H1 (cell line): Measurements from ENCODE around the gene TMEM223. TPM values are rescaled to one million over a fixed set of nuclear protein-coding genes. Genes with fewer than 3 reads are reported as not detected.
A peak's percentile ranks its signal among the peaks of the same experiment; 100 is the strongest.

Experiments
- CTCF ChIA-PET: fragments of 300-600 bp; sonication (Branson Sonifier 250); formaldehyde crosslinking; loops from one replicate; lab custom pipeline; 2021; ENCODE audit not compliant: partially characterized antibody; lab: Charles Lee
- POLR2A ChIA-PET: fragments of 300-600 bp; sonication (Branson Sonifier 250); formaldehyde crosslinking; loops from one replicate; lab custom pipeline; 2021; ENCODE audit warnings: inconsistent platforms; ENCODE audit not compliant: partially characterized antibody; lab: Charles Lee
- DNase-seq, 2 experiments: peaks; one replicate each; pipeline versions ENCODE4 v3.0.0 to v3.0.0-alpha.2; 2010 to 2022; ENCODE audit warnings: low spot score in 2 of 2, low read depth in 1 of 2, mixed read lengths in 1 of 2
- FAIRE-seq: peaks from 2 replicates; lab custom pipeline; 2011; peaks lifted over from hg19 to GRCh38; lab: Jason Lieb, UNC
- H2AFZ ChIP-seq: 2 replicates; pipeline ENCODE4 v1.8.1; 2012; ENCODE audit warnings: low read length, inconsistent platforms
- H2AK5ac ChIP-seq: 2 replicates; pipeline ENCODE4 v1.6.1; 2013; ENCODE audit warnings: low read depth, low read length
- H2BK120ac ChIP-seq: replicated peaks from 2 replicates; pipeline ENCODE3; 2013; ENCODE audit warnings: low read depth, low read length, inconsistent platforms
- H2BK12ac ChIP-seq: 2 replicates; pipeline ENCODE4 v1.6.1; 2013; ENCODE audit warnings: low read depth, low read length
- H2BK15ac ChIP-seq: 2 replicates; pipeline ENCODE4 v1.6.1; 2013; ENCODE audit warnings: low read length
- H2BK20ac ChIP-seq: 2 replicates; pipeline ENCODE4 v1.6.1; 2013; ENCODE audit warnings: low read length
- H2BK5ac ChIP-seq: 2 replicates; pipeline ENCODE4 v1.6.1; 2013; ENCODE audit warnings: low read depth, low read length
- H3K14ac ChIP-seq: 2 replicates; pipeline ENCODE4 v1.6.1; 2013; ENCODE audit warnings: inconsistent platforms; ENCODE audit not compliant: insufficient read length
- H3K18ac ChIP-seq: 2 replicates; pipeline ENCODE4 v1.6.1; 2013; ENCODE audit warnings: low read length; ENCODE audit errors: extremely low read depth
- H3K23ac ChIP-seq: 2 replicates; pipeline ENCODE4 v1.6.1; 2013; ENCODE audit warnings: inconsistent platforms; ENCODE audit not compliant: insufficient read length
- H3K23me2 ChIP-seq: 2 replicates; pipeline ENCODE4 v1.6.1; 2013; ENCODE audit warnings: low read depth, low read length
- H3K27ac ChIP-seq: 2 replicates; pipeline ENCODE4 v1.6.1; 2011; ENCODE audit warnings: low read depth, low read length, inconsistent platforms
- H3K27me3 ChIP-seq, 4 experiments: replicated peaks in 1 of 4; 1 replicate in 1 of 4; 2 replicates in 3 of 4; pipeline versions ENCODE4 v1.6.1 to v1.8.1; 2011 to 2013; ENCODE audit warnings: low read length in 3 of 4, mild to moderate bottlenecking in 3 of 4, inconsistent platforms in 2 of 4, mixed read lengths in 2 of 4, moderate library complexity in 1 of 4; ENCODE audit not compliant: control insufficient read depth in 3 of 4, insufficient read depth in 3 of 4; ENCODE audit errors: extremely low read depth in 1 of 4
- H3K36me3 ChIP-seq, 4 experiments: 2 replicates each; pipeline versions ENCODE4 v1.6.1 to v1.8.1; 2011 to 2013; ENCODE audit warnings: mild to moderate bottlenecking in 4 of 4, low read length in 3 of 4, moderate library complexity in 2 of 4, control low read depth in 1 of 4, inconsistent platforms in 1 of 4; ENCODE audit not compliant: insufficient read depth in 4 of 4, control insufficient read depth in 2 of 4
- H3K4ac ChIP-seq: replicated peaks from 2 replicates; pipeline ENCODE3; 2013; ENCODE audit warnings: low read length, low read depth, mixed read lengths, inconsistent platforms; ENCODE audit not compliant: insufficient read length
- H3K4me1 ChIP-seq, 4 experiments: replicated peaks in 1 of 4; 1 replicate in 1 of 4; 2 replicates in 3 of 4; pipeline versions ENCODE4 v1.6.1 to v1.8.1; 2011 to 2013; ENCODE audit warnings: low read length in 3 of 4, inconsistent platforms in 2 of 4, mixed read lengths in 1 of 4; ENCODE audit not compliant: insufficient read depth in 4 of 4, control insufficient read depth in 3 of 4
- H3K4me2 ChIP-seq, 2 experiments: 2 replicates each; pipeline versions ENCODE4 v1.6.1 to v1.8.1; 2011 to 2013; ENCODE audit warnings: low read depth in 2 of 2, low read length in 2 of 2, control low read depth in 1 of 2, inconsistent platforms in 1 of 2, mild to moderate bottlenecking in 1 of 2; ENCODE audit not compliant: insufficient read depth in 1 of 2
- H3K4me3 ChIP-seq, 4 experiments: fragments of 200-600, 300-600 bp in 1 of 4; sonication (generic), shearing (Covaris generic), sonication (Bioruptor Twin) in 1 of 4; 2 replicates each; pipeline versions ENCODE4 v1.5.1 to v1.8.1; 2011 to 2016; ENCODE audit warnings: low read length in 4 of 4, low read depth in 3 of 4, control low read depth in 2 of 4, inconsistent platforms in 2 of 4, mild to moderate bottlenecking in 2 of 4, mixed read lengths in 1 of 4, moderate library complexity in 1 of 4; ENCODE audit not compliant: insufficient read depth in 2 of 4; ENCODE audit errors: extremely low read depth in 1 of 4
- H3K56ac ChIP-seq: replicated peaks from 2 replicates; pipeline ENCODE3; 2013; ENCODE audit warnings: low read depth, mild to moderate bottlenecking, mixed read lengths, low read length, inconsistent platforms; ENCODE audit not compliant: insufficient read length
- H3K79me1 ChIP-seq: 2 replicates; pipeline ENCODE4 v1.6.1; 2013; ENCODE audit warnings: low read depth, low read length, control low read depth
- H3K79me2 ChIP-seq, 2 experiments: 2 replicates each; pipeline versions ENCODE4 v1.6.1 to v1.8.1; 2012 to 2013; ENCODE audit warnings: low read length in 2 of 2, mild to moderate bottlenecking in 2 of 2, inconsistent platforms in 1 of 2; ENCODE audit not compliant: insufficient read depth in 2 of 2, control insufficient read depth in 1 of 2
- H3K9ac ChIP-seq, 4 experiments: replicated peaks in 1 of 4; 1 replicate in 1 of 4; 2 replicates in 3 of 4; pipeline versions ENCODE4 v1.6.1 to v1.8.1; 2011 to 2013; ENCODE audit warnings: low read depth in 3 of 4, low read length in 3 of 4, control low read depth in 2 of 4, mild to moderate bottlenecking in 2 of 4, moderate library complexity in 2 of 4, inconsistent platforms in 1 of 4; ENCODE audit errors: extremely low read depth in 1 of 4
- H3K9me3 ChIP-seq, 2 experiments: 2 replicates each; pipeline versions ENCODE4 v1.6.1 to v1.8.1; 2012 to 2013; ENCODE audit warnings: mild to moderate bottlenecking in 2 of 2, moderate library complexity in 2 of 2, control low read depth in 1 of 2, inconsistent platforms in 1 of 2, low read depth in 1 of 2, low read length in 1 of 2, mixed read lengths in 1 of 2; ENCODE audit not compliant: insufficient read depth in 2 of 2
- H4K20me1 ChIP-seq, 2 experiments: replicated peaks in 1 of 2; 2 replicates each; pipeline versions ENCODE3 to v1.8.1; 2011 to 2013; ENCODE audit warnings: inconsistent platforms in 2 of 2, low read length in 2 of 2, mild to moderate bottlenecking in 1 of 2; ENCODE audit not compliant: insufficient read depth in 2 of 2, control insufficient read depth in 1 of 2
- H4K5ac ChIP-seq: 2 replicates; pipeline ENCODE4 v1.6.1; 2013; ENCODE audit warnings: low read length, low read depth, mixed read lengths, inconsistent platforms; ENCODE audit not compliant: insufficient read length
- H4K8ac ChIP-seq: 2 replicates; pipeline ENCODE4 v1.8.0; 2013; ENCODE audit warnings: mild to moderate bottlenecking, moderate library complexity, low read length, inconsistent platforms; ENCODE audit not compliant: insufficient read depth; ENCODE audit errors: extremely low read depth
- H4K91ac ChIP-seq: replicated peaks from 2 replicates; pipeline ENCODE3; 2013; ENCODE audit warnings: low read length, mixed read lengths, inconsistent platforms; ENCODE audit not compliant: insufficient read length
- BRCA1 ChIP-seq: IDR thresholded peaks from 2 replicates; pipeline ENCODE4 v1.6.1; 2012; ENCODE audit warnings: low read depth, low read length, improper control_type of control experiment
- HDAC2 ChIP-seq, 2 experiments: fragments of 300-600 bp in 1 of 2; sonication (generic) in 1 of 2; IDR thresholded peaks; 2 replicates each; pipeline ENCODE4 v1.6.1; 2011 to 2012; ENCODE audit warnings: low read depth in 2 of 2, low read length in 2 of 2, mild to moderate bottlenecking in 2 of 2, moderate library complexity in 2 of 2, borderline replicate concordance in 1 of 2, inconsistent platforms in 1 of 2
- JUN ChIP-seq: IDR thresholded peaks from 2 replicates; pipeline ENCODE4 v1.6.1; 2011; ENCODE audit warnings: low read depth, mild to moderate bottlenecking, improper control_type of control experiment, low read length
- KDM5A ChIP-seq: fragments of 200-600 bp; IDR thresholded peaks from 2 replicates; pipeline ENCODE4 v1.7.1; 2012; ENCODE audit warnings: mild to moderate bottlenecking, low read length, inconsistent platforms, mixed read lengths
- RAD21 ChIP-seq, 2 experiments: IDR thresholded peaks in 1 of 2; conservative IDR thresholded peaks in 1 of 2; 2 replicates each; pipeline ENCODE4 v1.6.1; 2011; ENCODE audit warnings: low read depth in 2 of 2, low read length in 2 of 2, improper control_type of control experiment in 1 of 2, inconsistent platforms in 1 of 2, mild to moderate bottlenecking in 1 of 2, moderate library complexity in 1 of 2
- TBP ChIP-seq: IDR thresholded peaks from 2 replicates; pipeline ENCODE4 v1.6.1; 2011; ENCODE audit warnings: low read depth, low read length, improper control_type of control experiment
- WGBS, 2 experiments: shearing (Covaris generic) in 1 of 2; methylation state at CpG; one replicate each; pipeline versions ENCODE4 v1.1.6 to v1.1.7; 2013 to 2015; ENCODE audit warnings: low lambda C conversion rate in 2 of 2, mixed read lengths in 2 of 2, inconsistent platforms in 1 of 2, low coverage in 1 of 2, missing lambda C conversion rate in 1 of 2; ENCODE audit not compliant: insufficient replicate concordance in 2 of 2, insufficient coverage in 1 of 2, insufficient read length in 1 of 2; ENCODE audit errors: extremely low coverage in 1 of 2, missing lambda C conversion rate in 1 of 2; 5-methylcytosine and 5-hydroxymethylcytosine counted together
- polyA plus RNA-seq, 7 experiments: library from polyadenylated mRNA; depleted of rRNA in 3 of 7; stranded (reverse) in 5 of 7; unstranded in 2 of 7; fragments of >200 nt in 5 of 7; fragments of 200-250 nt in 2 of 7; gene quantifications; 1 replicate in 5 of 7; 2 replicates in 1 of 7; 4 replicates in 1 of 7; pipeline versions ENCODE4 v1.2.1 to v1.2.3, GENCODE V29; 2011 to 2013; ENCODE audit warnings: missing spikeins in 2 of 7, mixed read lengths in 2 of 7
- total RNA-seq: library from RNA; stranded (reverse); fragmentation: NEBNext Ultra II Directional; extraction: Animal tissue kit (Norgen Biotek cat#: 25700); gene quantifications from 2 replicates; pipeline ENCODE4 v1.2.1, GENCODE V29; 2021
- TF ChIP-seq, protein P1 (sequence below): IDR thresholded peaks from 2 replicates; pipeline ENCODE4 v1.6.1; 2012; ENCODE audit warnings: inconsistent platforms

TMEM223 gene
- total and polyA plus RNA-seq, 2 of the 8 experiments (the other 6 are each of a cell fraction or from before 2014, with no cell fraction given), result 22.9 to 64.1 TPM

DNA sequence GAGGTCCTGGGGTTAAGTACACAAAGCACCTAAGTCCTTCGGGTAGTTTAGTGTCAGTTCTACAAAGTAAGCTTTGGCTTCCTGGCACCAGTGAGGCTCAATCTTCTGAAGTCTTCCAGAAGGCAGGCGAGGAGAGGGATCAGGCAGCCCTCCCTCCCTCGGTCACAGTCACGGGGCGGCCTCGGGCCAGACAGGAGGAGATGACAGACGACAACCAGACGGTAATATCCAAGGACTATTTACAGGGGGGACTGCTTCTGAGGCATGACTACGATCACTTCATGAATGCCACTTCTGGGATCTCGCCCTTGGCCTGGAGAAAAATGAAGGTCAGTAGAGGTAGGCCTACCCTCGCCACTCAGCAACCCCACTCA lies 383 bp upstream of the TMEM223 start:
- Histone ChIP-seq H3K14ac (no peak overlapping the region), H3K23ac (no peak overlapping the region), H4K5ac (no peak overlapping the region), H3K36me3 (peaks cover 14 to 43% (median 31%) of the 10 kb centered on the region in 4 experiments), H3K79me1 (peaks cover 7% of the 10 kb centered on the region; the same call in 1 of the 2 replicates), H4K8ac (no peak overlapping the region), H3K4me1 (peaks cover 0 to 7% (median 3%) of the 10 kb centered on the region in 4 experiments; a peak in 3 of 7 replicates), H2AK5ac (no peak overlapping the region), H3K23me2 (no peaks in the 10 kb centered on the region), H2BK20ac (no peak overlapping the region), H2BK5ac (no peak overlapping the region), H3K79me2 (peaks cover 0 to 33% of the 10 kb centered on the region in 2 experiments; a peak in 2 of 4 replicates), H4K20me1 (peaks cover 0 to 2% of the 10 kb centered on the region in 2 experiments), H2AFZ (no peak overlapping the region), H3K4ac (no peak overlapping the region), H3K9me3 (no peaks in the 10 kb centered on the region), H3K4me2 (peak overlapping the region; percentile 76 to 85), H3K27me3 (no peaks in the 10 kb centered on the region), H2BK120ac (no peak overlapping the region), H4K91ac (no peak overlapping the region), H2BK15ac (no peak overlapping the region), H3K9ac (no peak overlapping the region), H3K18ac (no peak overlapping the region), H3K56ac (no peak overlapping the region), H3K4me3 (peak overlapping the region; percentile 84 to 97 (median 91); a peak in 6 of 8 replicates), H2BK12ac (no peak overlapping the region), H3K27ac (no peak overlapping the region)
- ChIA-PET CTCF (interaction anchor here (0.6 to 2.5 kb wide), 3 partner anchors 15 to 66 kb away, joined by 3 to 6 read pairs (median 3); no protein-coding TSS in a partner anchor), POLR2A (interaction anchor here (0.8 to 15.9 kb wide), 12 partner anchors 11 to 127 kb away, joined by 3 to 251 read pairs (median 13); partner anchors contain the start of genes C11orf98, CSKMT, NXF1 and STX5)
- FAIRE-seq, result no peak
- DNase-seq, result peak in 1 of 2 experiments; percentile 51
- WGBS, 2 experiments, result 69% methylated on average over 11 of the region's 11 CpGs; no CpG with 5 or more reads in 1 of the 2 experiments
- no peak for TF ChIP-seq KDM5A
- TF ChIP-seq TBP, result no peak
- no peak for TF ChIP-seq RAD21 (IDR thresholded peaks at IDR 0.05 in 1 of 2, conservative IDR thresholded peaks at IDR 0.05 in 1 of 2; ENCODE audit: low read depth in 2 of 2, low read length in 2 of 2)
- TF ChIP-seq JUN, result no peak
- TF ChIP-seq, protein P1, sequence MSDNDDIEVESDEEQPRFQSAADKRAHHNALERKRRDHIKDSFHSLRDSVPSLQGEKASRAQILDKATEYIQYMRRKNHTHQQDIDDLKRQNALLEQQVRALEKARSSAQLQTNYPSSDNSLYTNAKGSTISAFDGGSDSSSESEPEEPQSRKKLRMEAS, result no peak
- TF ChIP-seq BRCA1, result no peak
- TF ChIP-seq HDAC2 (IDR thresholded peaks at IDR 0.05; ENCODE audit: borderline replicate concordance in 1 of 2, low read depth in 2 of 2, low read length in 2 of 2), result no peak
